HEK293 (cell line): ENCODE data around the gene TOR4A.

Source experiments
- CTCF ChIP-seq: fragments of 450-650 bp; formaldehyde crosslinking; IDR thresholded peaks from 2 replicates; pipeline ENCODE4 v1.5.1; 2016; ENCODE audit warnings: missing biosample characterization, missing genetic modification characterization
- GLI2 ChIP-seq: fragments of 450-650 bp; formaldehyde crosslinking; IDR thresholded peaks from 2 replicates; pipeline ENCODE4; 2017; ENCODE audit warnings: missing biosample characterization, missing genetic modification characterization, low read depth, borderline replicate concordance
- HOXC10 ChIP-seq: sonication (generic); formaldehyde crosslinking; IDR thresholded peaks from 2 replicates; pipeline ENCODE4 v1.8.1; 2023; ENCODE audit warnings: mild to moderate bottlenecking, missing genetic modification reagents
- INSM2 ChIP-seq: fragments of 450-650 bp; formaldehyde crosslinking; IDR thresholded peaks from 2 replicates; pipeline ENCODE4 v1.5.1; 2016; ENCODE audit warnings: missing biosample characterization, missing genetic modification characterization
- KLF10 ChIP-seq: fragments of 450-650 bp; IDR thresholded peaks from 2 replicates; pipeline ENCODE4 v1.5.1; 2018; ENCODE audit warnings: missing biosample characterization, mild to moderate bottlenecking, missing genetic modification characterization
- KLF17 ChIP-seq: fragments of 450-650 bp; formaldehyde crosslinking; IDR thresholded peaks from 2 replicates; pipeline ENCODE4 v1.5.1; 2016; ENCODE audit warnings: missing biosample characterization, missing genetic modification characterization
- PBX3 ChIP-seq: sonication (generic); formaldehyde crosslinking; IDR thresholded peaks from 2 replicates; pipeline ENCODE4 v1.8.1; 2022; ENCODE audit warnings: mild to moderate bottlenecking, moderate library complexity, missing genetic modification reagents
- PRDM10 ChIP-seq: fragments of 450-650 bp; formaldehyde crosslinking; IDR thresholded peaks from 2 replicates; pipeline ENCODE4 v1.5.1; 2016; ENCODE audit warnings: missing biosample characterization, missing genetic modification characterization
- SP2 ChIP-seq: fragments of 450-650 bp; formaldehyde crosslinking; IDR thresholded peaks from 2 replicates; pipeline ENCODE4 v1.5.1; 2016; ENCODE audit warnings: missing biosample characterization, missing genetic modification characterization
- ZNF175 ChIP-seq: fragments of 450-650 bp; formaldehyde crosslinking; IDR thresholded peaks from 2 replicates; pipeline ENCODE4 v1.5.1; 2016; ENCODE audit warnings: missing biosample characterization, missing genetic modification characterization
- ZNF223 ChIP-seq: fragments of 450-650 bp; formaldehyde crosslinking; IDR thresholded peaks from 2 replicates; pipeline ENCODE4 v1.5.1; 2016; ENCODE audit warnings: missing biosample characterization, missing genetic modification characterization
- ZNF239 ChIP-seq: fragments of 450-650 bp; formaldehyde crosslinking; IDR thresholded peaks from 2 replicates; pipeline ENCODE4 v1.5.1; 2016; ENCODE audit warnings: missing biosample characterization, missing genetic modification characterization
- ZNF248 ChIP-seq: fragments of 450-650 bp; formaldehyde crosslinking; IDR thresholded peaks from 2 replicates; pipeline ENCODE4 v1.5.1; 2017; ENCODE audit warnings: missing biosample characterization, missing genetic modification characterization
- ZNF274 ChIP-seq, 2 experiments: fragments of 200-500 bp in 1 of 2; fragments of 450-650 bp in 1 of 2; sonication (Bioruptor generic) in 1 of 2; formaldehyde crosslinking in 1 of 2; IDR thresholded peaks; 2 replicates each; pipeline versions ENCODE4 v1.5.1 to v1.6.1; 2014 to 2016; ENCODE audit warnings: borderline replicate concordance in 1 of 2, inconsistent platforms in 1 of 2, low read length in 1 of 2, missing biosample characterization in 1 of 2, missing genetic modification characterization in 1 of 2
- ZNF37A ChIP-seq: fragments of 450-650 bp; IDR thresholded peaks from 2 replicates; pipeline ENCODE4 v1.5.1; 2018; ENCODE audit warnings: missing biosample characterization, missing genetic modification characterization
- ZNF394 ChIP-seq: fragments of 450-650 bp; formaldehyde crosslinking; IDR thresholded peaks from 2 replicates; pipeline ENCODE4 v1.5.1; 2016; ENCODE audit warnings: missing biosample characterization, missing genetic modification characterization, mild to moderate bottlenecking, moderate library complexity, borderline replicate concordance
- ZNF449 ChIP-seq: fragments of 450-650 bp; formaldehyde crosslinking; IDR thresholded peaks from 2 replicates; pipeline ENCODE4 v1.5.1; 2017; ENCODE audit warnings: missing biosample characterization, mild to moderate bottlenecking, missing genetic modification characterization, moderate library complexity
- ZNF473 ChIP-seq: fragments of 450-650 bp; formaldehyde crosslinking; IDR thresholded peaks from 2 replicates; pipeline ENCODE4 v1.5.1; 2017; ENCODE audit warnings: missing biosample characterization, missing genetic modification characterization
- ZNF558 ChIP-seq: fragments of 450-650 bp; formaldehyde crosslinking; IDR thresholded peaks from 2 replicates; pipeline ENCODE4 v1.5.1; 2016; ENCODE audit warnings: missing biosample characterization, missing genetic modification characterization
- ZNF571 ChIP-seq: fragments of 450-650 bp; formaldehyde crosslinking; IDR thresholded peaks from 2 replicates; pipeline ENCODE4 v1.5.0; 2017; ENCODE audit warnings: missing biosample characterization, missing genetic modification characterization
- ZNF580 ChIP-seq: fragments of 450-650 bp; formaldehyde crosslinking; IDR thresholded peaks from 2 replicates; pipeline ENCODE4 v1.5.1; 2016; ENCODE audit warnings: missing biosample characterization, missing genetic modification characterization
- ZNF624 ChIP-seq: fragments of 450-650 bp; formaldehyde crosslinking; IDR thresholded peaks from 2 replicates; pipeline ENCODE4 v1.5.1; 2017; ENCODE audit warnings: missing biosample characterization, missing genetic modification characterization
- ZNF658 ChIP-seq: fragments of 450-650 bp; formaldehyde crosslinking; IDR thresholded peaks from 2 replicates; pipeline ENCODE4; 2016; ENCODE audit warnings: missing biosample characterization, missing genetic modification characterization
- ZNF664 ChIP-seq: fragments of 450-650 bp; formaldehyde crosslinking; IDR thresholded peaks from 2 replicates; pipeline ENCODE4 v1.5.1; 2016; ENCODE audit warnings: missing biosample characterization, missing genetic modification characterization
- ZNF670 ChIP-seq: fragments of 450-650 bp; formaldehyde crosslinking; IDR thresholded peaks from 2 replicates; pipeline ENCODE4 v1.5.1; 2016; ENCODE audit warnings: missing biosample characterization, missing genetic modification characterization, low read depth
- ZNF747 ChIP-seq: fragments of 450-650 bp; formaldehyde crosslinking; IDR thresholded peaks from 2 replicates; pipeline ENCODE4 v1.5.1; 2016; ENCODE audit warnings: missing biosample characterization, missing genetic modification characterization
- ZNF776 ChIP-seq: fragments of 450-650 bp; formaldehyde crosslinking; IDR thresholded peaks from 2 replicates; pipeline ENCODE4 v1.5.0; 2017; ENCODE audit warnings: missing biosample characterization, missing genetic modification characterization, borderline replicate concordance
- ZNF792 ChIP-seq: fragments of 450-650 bp; formaldehyde crosslinking; IDR thresholded peaks from 2 replicates; pipeline ENCODE4 v1.5.1; 2016; ENCODE audit warnings: missing biosample characterization, missing genetic modification characterization
- ZNF830 ChIP-seq: fragments of 450-650 bp; IDR thresholded peaks from 2 replicates; pipeline ENCODE4 v1.5.0; 2018; ENCODE audit warnings: missing biosample characterization, missing genetic modification characterization, low read depth, mild to moderate bottlenecking, moderate library complexity
- ZNF837 ChIP-seq: fragments of 450-650 bp; formaldehyde crosslinking; IDR thresholded peaks from 2 replicates; pipeline ENCODE4 v1.5.1; 2016; ENCODE audit warnings: missing biosample characterization, missing genetic modification characterization

The TOR4A gene

GRCh38 chr9:137294091-137294680 is 16.7 kb downstream of the TOR4A start (continued):
- no peak for TF ChIP-seq KLF10 (tag by site-specific recombination)
- TF ChIP-seq ZNF776 (tag by site-specific recombination), result no peak
- no peak for TF ChIP-seq ZNF670 (tag by site-specific recombination)
- no peak for TF ChIP-seq ZNF830
- no peak for TF ChIP-seq GLI2 (tag by site-specific recombination)
- TF ChIP-seq SP2 (tag by site-specific recombination), result peak; percentile 69
- TF ChIP-seq ZNF248 (tag by site-specific recombination), result no peak
- no peak for TF ChIP-seq PRDM10 (tag by site-specific recombination)
- TF ChIP-seq ZNF473 (tag by site-specific recombination), result no peak
- no peak for TF ChIP-seq ZNF837 (tag by site-specific recombination)
- no peak for TF ChIP-seq ZNF274 (IDR thresholded peaks at IDR 0.05; ENCODE audit: low read length)
- TF ChIP-seq ZNF274 (tag by site-specific recombination; IDR thresholded peaks at IDR 0.05; ENCODE audit: borderline replicate concordance), result no peak
- TF ChIP-seq ZNF558 (tag by site-specific recombination), result no peak
- TF ChIP-seq ZNF747 (tag by site-specific recombination), result no peak
- TF ChIP-seq PBX3, result no peak
- TF ChIP-seq KLF17 (tag by site-specific recombination), result peak; percentile 46; the same call in 1 of the 2 replicates
- TF ChIP-seq ZNF658 (tag by site-specific recombination), result no peak
- no peak for TF ChIP-seq CTCF (tag by site-specific recombination)
- no peak for TF ChIP-seq ZNF664 (tag by site-specific recombination)
- TF ChIP-seq ZNF37A (tag by site-specific recombination), result no peak
- TF ChIP-seq ZNF449 (tag by site-specific recombination), result no peak; the same call in 1 of the 2 replicates
- no peak for TF ChIP-seq ZNF571 (tag by site-specific recombination)
- no peak for TF ChIP-seq ZNF239 (tag by site-specific recombination)
- no peak for TF ChIP-seq ZNF792
- no peak for TF ChIP-seq ZNF175 (tag by site-specific recombination)
- no peak for TF ChIP-seq HOXC10 (CRISPR knock-in tag)
- TF ChIP-seq ZNF223 (tag by site-specific recombination), result no peak
- TF ChIP-seq ZNF394, result no peak
- TF ChIP-seq INSM2 (tag by site-specific recombination), result no peak
- peak; percentile 87 for TF ChIP-seq ZNF580
- TF ChIP-seq ZNF624 (tag by site-specific recombination), result no peak
